Spinal cord (tissue), 10 donors: ENCODE data around the gene TPO. TPM values are rescaled to one million over a fixed set of nuclear protein-coding genes. Genes with fewer than 3 reads are reported as not detected.
"Not testable (repeated sequence)": the region's sequence is repeated elsewhere in the genome, so short reads cannot be mapped to it uniquely, and the experiment has no call there.

Experiments used
- DNase-seq, 6 donors: peaks; one replicate each; pipeline versions ENCODE4 v3.0.0 to v3.0.0-alpha.2; 2013 to 2015; ENCODE audit warnings: low spot score in 6 of 6, low read depth in 4 of 6
- H3K27ac ChIP-seq: one replicate; pipeline ENCODE4 v1.5.1; 2013; ENCODE audit warnings: low read depth, low read length, control low read depth
- H3K27me3 ChIP-seq: one replicate; pipeline ENCODE4 v1.6.1; 2013; ENCODE audit warnings: low read length; ENCODE audit not compliant: control insufficient read depth, insufficient read depth
- H3K36me3 ChIP-seq: one replicate; pipeline ENCODE4 v1.6.1; 2013; ENCODE audit warnings: low read length; ENCODE audit not compliant: control insufficient read depth, insufficient read depth
- H3K4me1 ChIP-seq: one replicate; pipeline ENCODE4 v1.6.1; 2013; ENCODE audit warnings: low read length; ENCODE audit not compliant: control insufficient read depth, insufficient read depth
- H3K4me3 ChIP-seq: one replicate; pipeline ENCODE4 v1.5.1; 2013; ENCODE audit warnings: low read depth, low read length, control low read depth
- H3K9me3 ChIP-seq: one replicate; pipeline ENCODE4 v1.6.1; 2013; ENCODE audit warnings: low read length; ENCODE audit not compliant: control insufficient read depth, insufficient read depth
- WGBS: methylation state at CpG from one replicate; pipeline ENCODE4 v1.1.5; 2013; ENCODE audit warnings: missing lambda C conversion rate; ENCODE audit not compliant: insufficient coverage; 5-methylcytosine and 5-hydroxymethylcytosine counted together
- polyA plus RNA-seq, 2 donors: library from polyadenylated mRNA; unstranded; fragments of 120-200 nt; gene quantifications; one replicate each; pipeline ENCODE4 v1.2.1, GENCODE V29; 2013; ENCODE audit not compliant: insufficient read length in 2 of 2
- total RNA-seq, 2 donors: library from RNA; depleted of rRNA in 1 of 2; stranded (reverse); fragments of 120-200 nt in 1 of 2; fragments of >200 nt in 1 of 2; gene quantifications; one replicate each; pipeline versions ENCODE4 v1.2.3 to v1.2.4, GENCODE V29; 2013 to 2014
- donor health status: healthy.

Gene TPO
- total and polyA plus RNA-seq, 4 donors: 0.06 to 0.80 (median 0.29) TPM

DNA sequence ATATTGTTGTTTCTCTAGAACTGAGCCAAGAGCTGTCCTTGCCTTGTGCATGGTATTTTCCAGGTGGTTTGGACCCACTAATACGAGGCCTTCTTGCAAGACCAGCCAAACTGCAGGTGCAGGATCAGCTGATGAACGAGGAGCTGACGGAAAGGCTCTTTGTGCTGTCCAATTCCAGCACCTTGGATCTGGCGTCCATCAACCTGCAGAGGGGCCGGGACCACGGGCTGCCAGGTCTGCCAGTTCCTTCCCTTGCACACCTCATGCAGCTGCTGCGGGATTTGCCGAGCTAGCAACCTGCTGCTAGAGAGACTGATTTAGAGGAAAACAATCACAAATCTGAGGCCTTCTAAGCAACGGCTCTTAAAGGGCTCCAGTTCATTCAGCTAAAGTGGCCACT is 74.5 kb downstream of the TPO start:
- H3K4me3 ChIP-seq: no peak overlapping the region
- WGBS: 63% methylated on average over 9 of the region's 9 CpGs
- H3K9me3 ChIP-seq: no peaks in the 10 kb centered on the region
- no peaks in the 10 kb centered on the region for H3K36me3 ChIP-seq
- no peak overlapping the region for H3K27ac ChIP-seq
- H3K27me3 ChIP-seq: no peaks in the 10 kb centered on the region
- peak in 1 of 6 donors; percentile 60 for DNase-seq
- H3K4me1 ChIP-seq: peaks cover 18% of the 10 kb centered on the region

DNA sequence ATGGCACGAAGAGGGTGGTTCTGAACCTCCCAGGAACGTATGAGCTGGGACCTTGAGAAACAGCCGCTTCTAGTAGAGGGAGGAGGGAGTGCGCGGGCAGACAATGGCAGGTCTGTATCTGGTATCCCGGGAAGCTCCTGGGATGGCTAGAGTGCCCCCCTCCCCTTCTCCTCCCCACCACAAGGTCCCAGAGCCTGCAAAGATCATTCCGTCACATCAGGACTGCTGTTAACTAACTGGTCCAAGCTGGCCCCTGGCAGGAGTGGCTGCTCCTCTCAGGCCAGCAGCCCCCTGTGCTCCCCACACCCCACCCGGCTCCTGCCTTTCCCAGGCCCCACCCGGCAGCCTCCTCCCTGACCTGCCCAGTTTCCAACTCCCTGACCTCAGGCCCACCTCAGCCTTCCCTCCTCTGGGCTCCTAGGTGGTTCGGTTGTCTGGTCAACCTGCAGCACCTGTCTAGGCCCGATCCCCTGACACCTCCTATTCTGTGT is 75.0 kb downstream of the TPO start:
- Histone ChIP-seq H3K9me3 (no peaks in the 10 kb centered on the region), H3K27me3 (no peaks in the 10 kb centered on the region), H3K27ac (no peak overlapping the region), H3K4me3 (no peak overlapping the region), H3K36me3 (no peaks in the 10 kb centered on the region), H3K4me1 (peaks cover 18% of the 10 kb centered on the region)
- DNase-seq: peak in 1 of 6 donors; percentile 15
- 40% methylated on average over 7 of the region's 11 CpGs for WGBS

DNA sequence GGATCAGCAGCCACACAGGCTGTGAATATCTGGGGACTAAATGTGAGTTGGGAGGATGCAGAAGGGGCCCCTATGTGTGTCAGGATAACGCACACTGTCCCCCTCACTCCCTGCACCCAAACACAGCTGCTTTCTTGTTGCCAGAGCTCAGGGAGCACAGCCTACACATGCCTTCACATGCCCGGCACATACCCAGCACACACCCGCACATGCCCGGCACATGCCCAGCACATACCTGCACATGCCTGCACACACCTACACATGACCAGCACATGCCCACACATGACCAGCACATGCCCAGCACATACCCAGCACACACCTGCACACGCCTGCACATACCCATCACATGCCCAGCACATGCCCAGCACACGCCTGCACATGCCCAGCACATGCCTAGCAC is 75.6 kb downstream of the TPO start:
- H3K27me3 ChIP-seq: no peaks in the 10 kb centered on the region
- H3K4me3 ChIP-seq: no peak overlapping the region
- DNase-seq: no peak
- no peak overlapping the region for H3K27ac ChIP-seq
- H3K4me1 ChIP-seq: peaks cover 18% of the 10 kb centered on the region
- H3K9me3 ChIP-seq: no peaks in the 10 kb centered on the region
- H3K36me3 ChIP-seq: no peaks in the 10 kb centered on the region
- 92% methylated on average over 6 of the region's 6 CpGs for WGBS

- H3K27me3 ChIP-seq: no peaks in the 10 kb centered on the region
- no peak for DNase-seq
- peaks cover 15% of the 10 kb centered on the region for H3K4me1 ChIP-seq
- no peak overlapping the region for H3K27ac ChIP-seq
- no peaks in the 10 kb centered on the region for H3K36me3 ChIP-seq
- H3K9me3 ChIP-seq: no peaks in the 10 kb centered on the region
- no peak overlapping the region for H3K4me3 ChIP-seq
- 94% methylated on average over 9 of the region's 9 CpGs for WGBS
Measured at GRCh38 chr2:1489486-1489885, 76.2 kb downstream of the TPO start.

DNA sequence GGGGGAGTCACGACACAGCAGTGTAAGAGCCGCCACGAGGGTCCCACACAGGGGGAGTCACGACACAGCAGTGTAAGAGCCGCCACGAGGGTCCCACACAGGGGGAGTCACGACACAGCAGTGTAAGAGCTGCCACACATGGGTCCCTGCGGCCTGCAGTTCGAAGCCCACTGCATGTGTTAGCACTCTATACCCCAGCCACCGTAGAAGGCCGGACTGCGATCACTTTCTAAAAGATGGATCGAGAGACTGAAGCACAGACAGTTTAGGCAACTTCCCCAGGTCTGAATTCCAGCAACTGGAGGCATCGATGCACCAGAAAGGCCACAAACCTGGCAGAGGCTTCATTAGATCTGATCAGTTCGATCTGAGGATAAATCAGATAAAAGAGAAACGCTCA is 77.1 kb downstream of the TPO start:
- H3K36me3 ChIP-seq, H3K27ac ChIP-seq, H3K4me3 ChIP-seq, H3K9me3 ChIP-seq, H3K27me3 ChIP-seq, DNase-seq: not testable (repeated sequence)
- 97% methylated on average over 10 of the region's 16 CpGs for WGBS
- H3K4me1 ChIP-seq: peaks cover 15% of the 10 kb centered on the region

- no peak for DNase-seq
- peaks cover 15% of the 10 kb centered on the region for H3K4me1 ChIP-seq
- H3K27ac ChIP-seq: no peak overlapping the region
- H3K4me3 ChIP-seq: no peak overlapping the region
- H3K27me3 ChIP-seq: no peaks in the 10 kb centered on the region
- 79% methylated on average over 8 of the region's 8 CpGs for WGBS
- H3K9me3 ChIP-seq: no peaks in the 10 kb centered on the region
- no peaks in the 10 kb centered on the region for H3K36me3 ChIP-seq
Measured at GRCh38 chr2:1491751-1492150, 78.5 kb downstream of the TPO start.

DNA sequence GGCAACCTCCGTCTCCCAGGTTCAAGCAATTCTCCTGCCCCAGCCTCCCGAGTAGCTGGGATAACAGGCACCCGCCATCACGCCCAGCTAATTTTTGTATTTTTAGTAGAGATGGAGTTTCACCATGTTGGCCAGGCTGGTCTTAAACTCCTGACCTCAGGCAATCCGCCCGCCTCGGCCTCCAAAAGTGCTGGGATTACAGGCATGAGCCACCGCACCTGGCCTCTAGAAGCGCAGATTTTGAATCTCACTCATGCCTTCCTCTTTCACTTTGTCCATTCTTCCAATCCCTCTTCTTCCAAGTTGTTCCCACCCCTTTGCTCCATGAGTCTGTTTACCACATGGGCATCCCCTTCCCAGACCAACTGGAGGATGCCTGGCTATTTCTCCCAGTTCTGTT is 79.0 kb downstream of the TPO start:
- not testable (repeated sequence) for DNase-seq, H3K9me3 ChIP-seq, H3K4me3 ChIP-seq, H3K27ac ChIP-seq, H3K27me3 ChIP-seq, H3K36me3 ChIP-seq
- peaks cover 15% of the 10 kb centered on the region for H3K4me1 ChIP-seq
- WGBS: 96% methylated on average over 9 of the region's 9 CpGs

- 79% methylated on average over 15 of the region's 15 CpGs for WGBS
- H3K36me3 ChIP-seq: no peaks in the 10 kb centered on the region
- no peak overlapping the region for H3K27ac ChIP-seq
- DNase-seq: no peak
- H3K27me3 ChIP-seq: no peaks in the 10 kb centered on the region
- peaks cover 11% of the 10 kb centered on the region for H3K4me1 ChIP-seq
- H3K4me3 ChIP-seq: no peak overlapping the region
- H3K9me3 ChIP-seq: no peaks in the 10 kb centered on the region
Measured at GRCh38 chr2:1492711-1493430, 79.6 kb downstream of the TPO start.

DNA sequence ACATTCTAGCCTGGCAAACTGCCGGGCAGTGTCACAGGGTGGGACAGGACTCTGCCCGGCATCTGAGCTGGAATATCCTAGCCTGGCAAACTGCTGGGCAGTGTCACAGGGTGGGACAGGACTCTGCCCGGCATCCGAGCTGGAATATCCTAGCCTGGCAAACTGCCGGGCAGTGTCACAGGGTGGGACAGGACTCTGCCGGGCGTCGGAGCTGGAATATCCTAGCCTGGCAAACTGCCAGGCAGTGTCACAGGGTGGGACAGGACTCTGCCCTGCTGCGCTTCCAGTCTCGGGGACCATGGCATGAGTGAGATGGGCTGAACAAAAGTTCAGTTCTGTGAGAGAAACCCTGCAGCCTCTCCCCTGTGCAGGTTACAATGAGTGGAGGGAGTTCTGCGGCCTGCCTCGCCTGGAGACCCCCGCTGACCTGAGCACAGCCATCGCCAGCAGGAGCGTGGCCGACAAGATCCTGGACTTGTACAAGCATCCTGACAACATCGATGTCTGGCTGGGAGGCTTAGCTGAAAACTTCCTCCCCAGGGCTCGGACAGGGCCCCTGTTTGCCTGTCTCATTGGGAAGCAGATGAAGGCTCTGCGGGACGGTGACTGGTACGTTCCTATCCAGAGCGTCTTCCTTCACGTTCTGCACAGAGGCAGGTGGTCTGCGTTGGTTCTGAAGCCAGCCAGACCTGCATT is 80.3 kb downstream of the TPO start:
- Histone ChIP-seq H3K27me3 (no peaks in the 10 kb centered on the region), H3K9me3 (no peaks in the 10 kb centered on the region), H3K4me3 (no peak overlapping the region), H3K4me1 (peaks cover 4% of the 10 kb centered on the region), H3K36me3 (no peaks in the 10 kb centered on the region), H3K27ac (no peak overlapping the region)
- 81% methylated on average over 24 of the region's 24 CpGs for WGBS
- no peak for DNase-seq

DNA sequence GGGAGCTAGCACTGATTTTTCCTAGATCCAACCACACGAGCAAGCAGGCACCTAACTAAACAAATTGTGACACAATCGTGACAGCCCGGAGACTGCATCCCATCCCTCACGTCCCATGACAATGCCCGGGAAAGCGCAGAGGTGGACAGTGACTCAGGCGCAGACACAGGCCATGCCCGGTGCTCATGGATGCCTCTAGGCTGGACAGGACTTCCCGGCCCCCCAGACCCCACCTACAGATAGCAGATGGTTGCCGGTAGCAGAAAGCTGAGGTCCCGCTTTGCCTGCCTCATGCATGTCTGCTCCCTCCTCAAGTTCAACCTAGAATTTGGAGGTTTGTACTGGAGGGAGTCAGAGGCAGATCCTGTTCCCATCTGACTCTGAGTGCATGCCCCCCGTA is 81.0 kb downstream of the TPO start:
- H3K4me1 ChIP-seq: no peaks in the 10 kb centered on the region
- H3K27ac ChIP-seq: no peak overlapping the region
- H3K9me3 ChIP-seq: no peaks in the 10 kb centered on the region
- no peaks in the 10 kb centered on the region for H3K27me3 ChIP-seq
- H3K36me3 ChIP-seq: no peaks in the 10 kb centered on the region
- DNase-seq: no peak
- WGBS: 92% methylated on average over 10 of the region's 12 CpGs
- no peak overlapping the region for H3K4me3 ChIP-seq
